Jurkat, Clone E6-1 (cell line): ENCODE results near the gene GPR55.

Experiments used
- DNase-seq: peaks from one replicate; pipeline ENCODE4 v3.0.0-alpha.2; 2011; ENCODE audit warnings: low read depth, low spot score
- H3K4me3 ChIP-seq: 2 replicates; pipeline ENCODE4 v1.5.1; 2011; ENCODE audit warnings: mild to moderate bottlenecking, low read length, control low read depth, moderate library complexity

Gene GPR55

GRCh38 chr2:230952226-230952956 is 27.3 kb upstream of the GPR55 start:
- no peak for DNase-seq
- H3K4me3 ChIP-seq: no peak overlapping the region

- DNase-seq: no peak
Observed at GRCh38 chr2:230951396-230951795, 26.4 kb upstream of the GPR55 start.

GRCh38 chr2:230950874-230951339 is 25.9 kb upstream of the GPR55 start:
- no peak for DNase-seq
- no peak overlapping the region for H3K4me3 ChIP-seq

More at GRCh38 chr2:230951396-230951795, 26.4 kb upstream of the GPR55 start:
- H3K4me3 ChIP-seq: no peak overlapping the region

GRCh38 chr2:230949966-230950873 is 25.2 kb upstream of the GPR55 start:
- no peak for DNase-seq
- H3K4me3 ChIP-seq: no peak overlapping the region

- DNase-seq: no peak
- no peak overlapping the region for H3K4me3 ChIP-seq
Observed at GRCh38 chr2:230947908-230948365, 22.9 kb upstream of the GPR55 start.

GRCh38 chr2:230947235-230947576 is 22.2 kb upstream of the GPR55 start:
- H3K4me3 ChIP-seq: no peak overlapping the region
- DNase-seq: no peak

- DNase-seq: no peak
- H3K4me3 ChIP-seq: no peak overlapping the region
Observed at GRCh38 chr2:230946429-230947234, 21.6 kb upstream of the GPR55 start.

- H3K4me3 ChIP-seq: no peak overlapping the region
- DNase-seq: no peak
Observed at GRCh38 chr2:230944757-230945372, 19.8 kb upstream of the GPR55 start.

GRCh38 chr2:230944123-230944653 is 19.1 kb upstream of the GPR55 start:
- no peak overlapping the region for H3K4me3 ChIP-seq
- DNase-seq: no peak

GRCh38 chr2:230942920-230943896 is 18.2 kb upstream of the GPR55 start:
- no peak for DNase-seq

GRCh38 chr2:230942371-230942770 is 17.3 kb upstream of the GPR55 start:
- DNase-seq: no peak
- no peak overlapping the region for H3K4me3 ChIP-seq

More at GRCh38 chr2:230942920-230943896, 18.2 kb upstream of the GPR55 start:
- H3K4me3 ChIP-seq: no peak overlapping the region

GRCh38 chr2:230941202-230942180 is 16.4 kb upstream of the GPR55 start:
- H3K4me3 ChIP-seq: no peak overlapping the region
- DNase-seq: no peak

GRCh38 chr2:230940471-230940815 is 15.4 kb upstream of the GPR55 start:
- H3K4me3 ChIP-seq: no peak overlapping the region
- DNase-seq: no peak

- no peak overlapping the region for H3K4me3 ChIP-seq
- no peak for DNase-seq
Observed at GRCh38 chr2:230939691-230940470, 14.8 kb upstream of the GPR55 start.

GRCh38 chr2:230939066-230939591 is 14.1 kb upstream of the GPR55 start:
- H3K4me3 ChIP-seq: no peak overlapping the region
- DNase-seq: no peak
